AG09319 (cell line): ENCODE data around the gene UQCRC2.

Experiments used
- DNase-seq: peaks from one replicate; pipeline ENCODE4 v3.0.0-alpha.2; 2010; ENCODE audit warnings: low read depth; ENCODE audit errors: extremely low read depth
- CTCF ChIP-seq: IDR thresholded peaks from 2 replicates; pipeline ENCODE4 v1.5.1; 2011; ENCODE audit warnings: low read depth, mild to moderate bottlenecking, inconsistent platforms, low read length, moderate library complexity

UQCRC2 gene

GRCh38 chr16:21985524-21985923 is 32.4 kb downstream of the UQCRC2 start:
- no peak for TF ChIP-seq CTCF
- DNase-seq = no peak

GRCh38 chr16:21986692-21987246 is 33.6 kb downstream of the UQCRC2 start:
- DNase-seq = no peak
- no peak for TF ChIP-seq CTCF

- DNase-seq = no peak
- TF ChIP-seq CTCF = no peak
Measured at GRCh38 chr16:21987498-21987897, 34.3 kb downstream of the UQCRC2 start.

GRCh38 chr16:21989133-21989532 is 36.0 kb downstream of the UQCRC2 start:
- DNase-seq = no peak
- no peak for TF ChIP-seq CTCF

GRCh38 chr16:21989751-21990150 is 36.6 kb downstream of the UQCRC2 start:
- TF ChIP-seq CTCF = no peak
- DNase-seq = no peak

GRCh38 chr16:21990381-21990944 is 37.3 kb downstream of the UQCRC2 start:
- no peak for TF ChIP-seq CTCF
- DNase-seq = no peak

- no peak for TF ChIP-seq CTCF
- no peak for DNase-seq
Measured at GRCh38 chr16:21991621-21992020, 38.5 kb downstream of the UQCRC2 start.
